Gastroesophageal sphincter (tissue), 4 donors: ENCODE measurements around the gene OSBPL1A. TPM values are rescaled to one million over a fixed set of nuclear protein-coding genes. Genes with fewer than 3 reads are reported as not detected.

Source experiments
- ATAC-seq: fragments of 150-250 bp; one replicate; pipeline ENCODE4 v1.9.1; 2016; ENCODE audit warnings: mild to moderate bottlenecking, moderate library complexity
- H3K27ac ChIP-seq, 4 donors: fragments of 200-600 bp; sonication (generic) in 3 of 4; 1 replicate in 3 of 4; 2 replicates in 1 of 4; pipeline ENCODE4 v1.5.1; 2016 to 2019
- H3K27me3 ChIP-seq: fragments of 200-600 bp; sonication (generic); one replicate; pipeline ENCODE4 v1.5.1; 2019
- H3K36me3 ChIP-seq, 2 donors: fragments of 200-600 bp; sonication (generic); one replicate each; pipeline ENCODE4 v1.5.1; 2019; ENCODE audit warnings: control low read depth in 1 of 2
- H3K4me1 ChIP-seq, 3 donors: fragments of 200-600 bp; sonication (generic); 1 replicate in 2 of 3; 2 replicates in 1 of 3; pipeline ENCODE4 v1.5.1; 2016 to 2019; ENCODE audit warnings: control low read depth in 2 of 3
- H3K4me3 ChIP-seq, 2 donors: fragments of 200-600 bp; sonication (generic); one replicate each; pipeline ENCODE4 v1.5.1; 2019; ENCODE audit warnings: mild to moderate bottlenecking in 1 of 2, moderate library complexity in 1 of 2
- H3K9me3 ChIP-seq, 3 donors: fragments of 200-600 bp; sonication (generic); one replicate each; pipeline ENCODE4 v1.5.1; 2017 to 2019; ENCODE audit warnings: control low read depth in 2 of 3
- CTCF ChIP-seq, 4 experiments: fragments of 200-600 bp in 2 of 4; fragments of 450-650 bp in 2 of 4; sonication (generic) in 1 of 4; IDR thresholded peaks; one replicate each; pipeline ENCODE4 v1.5.1; 2017 to 2019; ENCODE audit warnings: antibody characterized with exemption in 4 of 4, mild to moderate bottlenecking in 2 of 4, moderate library complexity in 2 of 4
- EP300 ChIP-seq: sonication (generic); formaldehyde crosslinking; IDR thresholded peaks from one replicate; pipeline ENCODE4 v1.6.1; 2017; ENCODE audit warnings: antibody characterized with exemption, mild to moderate bottlenecking
- POLR2A ChIP-seq, 2 donors: fragments of 450-650 bp; IDR thresholded peaks; one replicate each; pipeline ENCODE4 v1.6.1; 2017; ENCODE audit warnings: antibody characterized with exemption in 2 of 2, mild to moderate bottlenecking in 2 of 2, moderate library complexity in 1 of 2
- POLR2AphosphoS5 ChIP-seq: sonication (generic); formaldehyde crosslinking; IDR thresholded peaks from one replicate; pipeline ENCODE4 v1.6.1; 2017; ENCODE audit warnings: antibody characterized with exemption
- WGBS, 2 donors: methylation state at CpG; one replicate each; pipeline ENCODE4 v1.1.5; 2018; ENCODE audit warnings: low coverage in 1 of 2; 5-methylcytosine and 5-hydroxymethylcytosine counted together
- total RNA-seq, 4 donors: library from RNA; depleted of rRNA; stranded (reverse); fragments of >200 nt; gene quantifications; one replicate each; pipeline ENCODE4 v1.1.0, GENCODE V29; 2016

The OSBPL1A gene
- total RNA-seq, 4 donors from 2014 or later, result 97.1 to 120 (median 116) TPM

GRCh38 chr18:24346254-24346653, 51.4 kb downstream of the OSBPL1A start:
- Histone ChIP-seq H3K36me3 (peaks cover 0 to 10% of the 10 kb centered on the region in 2 donors), H3K27me3 (no peaks in the 10 kb centered on the region), H3K27ac (no peak overlapping the region), H3K4me1 (no peaks in the 10 kb centered on the region), H3K9me3 (no peaks in the 10 kb centered on the region), H3K4me3 (no peak overlapping the region)
- TF ChIP-seq POLR2A (IDR thresholded peaks at IDR 0.05) (no peak), EP300 (no peak), POLR2AphosphoS5 (no peak)
- no peak for ATAC-seq

GRCh38 chr18:24344509-24344908, 53.1 kb downstream of the OSBPL1A start:
- H3K27ac ChIP-seq, result no peak overlapping the region
- 91 to 94% methylated on average over 6 of the region's 6 CpGs for WGBS, 2 donors
- no peaks in the 10 kb centered on the region for H3K4me1 ChIP-seq
- TF ChIP-seq EP300 (no peak), POLR2A (IDR thresholded peaks at IDR 0.05) (no peak), CTCF (IDR thresholded peaks at IDR 0.05) (no peak), POLR2AphosphoS5 (no peak)
- ATAC-seq, result no peak
- H3K36me3 ChIP-seq, result peaks cover 0 to 10% of the 10 kb centered on the region in 2 donors
- H3K27me3 ChIP-seq, result no peaks in the 10 kb centered on the region
- no peaks in the 10 kb centered on the region for H3K9me3 ChIP-seq
- H3K4me3 ChIP-seq, result no peak overlapping the region

- TF ChIP-seq CTCF (IDR thresholded peaks at IDR 0.05) (no peak), POLR2A (IDR thresholded peaks at IDR 0.05) (no peak), POLR2AphosphoS5 (no peak), EP300 (no peak)
- no peak for ATAC-seq
- H3K27ac ChIP-seq, result no peak overlapping the region
- WGBS, 2 donors, result 67 to 85% methylated on average over 3 of the region's 3 CpGs
- no peak overlapping the region for H3K4me3 ChIP-seq
- no peaks in the 10 kb centered on the region for H3K9me3 ChIP-seq
- H3K4me1 ChIP-seq, result no peaks in the 10 kb centered on the region
- peaks cover 0 to 7% of the 10 kb centered on the region in 2 donors for H3K36me3 ChIP-seq
- H3K27me3 ChIP-seq, result no peaks in the 10 kb centered on the region
Measured at GRCh38 chr18:24342347-24342746, 55.3 kb downstream of the OSBPL1A start.

GRCh38 chr18:24341361-24341760, 56.3 kb downstream of the OSBPL1A start:
- H3K9me3 ChIP-seq, result no peaks in the 10 kb centered on the region
- no peaks in the 10 kb centered on the region for H3K27me3 ChIP-seq
- H3K36me3 ChIP-seq, result no peaks in the 10 kb centered on the region
- H3K27ac ChIP-seq, result no peak overlapping the region
- no peaks in the 10 kb centered on the region for H3K4me1 ChIP-seq
- ATAC-seq, result no peak
- H3K4me3 ChIP-seq, result no peak overlapping the region
- no peak for TF ChIP-seq POLR2A (IDR thresholded peaks at IDR 0.05)
- TF ChIP-seq POLR2AphosphoS5, result no peak
- TF ChIP-seq CTCF (IDR thresholded peaks at IDR 0.05), result no peak
- TF ChIP-seq EP300, result no peak

- WGBS, 2 donors, result 95% methylated on average over 2 of the region's 2 CpGs; no CpG with 5 or more reads in 1 of the 2 donors
- no peaks in the 10 kb centered on the region for H3K4me1 ChIP-seq
Measured at GRCh38 chr18:24333084-24333483, 64.5 kb downstream of the OSBPL1A start.

More at GRCh38 chr18:24333084-24333483, 64.5 kb downstream of the OSBPL1A start:
- no peak for ATAC-seq
- TF ChIP-seq EP300 (no peak), POLR2A (IDR thresholded peaks at IDR 0.05) (no peak), POLR2AphosphoS5 (no peak), CTCF (IDR thresholded peaks at IDR 0.05) (no peak)
- H3K36me3 ChIP-seq, result peaks cover 0 to 18% of the 10 kb centered on the region in 2 donors
- no peaks in the 10 kb centered on the region for H3K27me3 ChIP-seq
- H3K9me3 ChIP-seq, result no peaks in the 10 kb centered on the region
- no peak overlapping the region for H3K4me3 ChIP-seq
- no peak overlapping the region for H3K27ac ChIP-seq
